Activated CD8-positive, alpha-beta memory T cell treated with anti-CD3 and anti-CD28 coated beads, Interleukin-2, amount 50 U/mL, for 24 hours (primary cell): ENCODE data around the gene LINGO1.

Source experiments
- DNase-seq: peaks from one replicate; pipeline ENCODE4 v3.0.0-alpha.2; 2020; ENCODE audit errors: extremely low read depth

Gene LINGO1

DNA sequence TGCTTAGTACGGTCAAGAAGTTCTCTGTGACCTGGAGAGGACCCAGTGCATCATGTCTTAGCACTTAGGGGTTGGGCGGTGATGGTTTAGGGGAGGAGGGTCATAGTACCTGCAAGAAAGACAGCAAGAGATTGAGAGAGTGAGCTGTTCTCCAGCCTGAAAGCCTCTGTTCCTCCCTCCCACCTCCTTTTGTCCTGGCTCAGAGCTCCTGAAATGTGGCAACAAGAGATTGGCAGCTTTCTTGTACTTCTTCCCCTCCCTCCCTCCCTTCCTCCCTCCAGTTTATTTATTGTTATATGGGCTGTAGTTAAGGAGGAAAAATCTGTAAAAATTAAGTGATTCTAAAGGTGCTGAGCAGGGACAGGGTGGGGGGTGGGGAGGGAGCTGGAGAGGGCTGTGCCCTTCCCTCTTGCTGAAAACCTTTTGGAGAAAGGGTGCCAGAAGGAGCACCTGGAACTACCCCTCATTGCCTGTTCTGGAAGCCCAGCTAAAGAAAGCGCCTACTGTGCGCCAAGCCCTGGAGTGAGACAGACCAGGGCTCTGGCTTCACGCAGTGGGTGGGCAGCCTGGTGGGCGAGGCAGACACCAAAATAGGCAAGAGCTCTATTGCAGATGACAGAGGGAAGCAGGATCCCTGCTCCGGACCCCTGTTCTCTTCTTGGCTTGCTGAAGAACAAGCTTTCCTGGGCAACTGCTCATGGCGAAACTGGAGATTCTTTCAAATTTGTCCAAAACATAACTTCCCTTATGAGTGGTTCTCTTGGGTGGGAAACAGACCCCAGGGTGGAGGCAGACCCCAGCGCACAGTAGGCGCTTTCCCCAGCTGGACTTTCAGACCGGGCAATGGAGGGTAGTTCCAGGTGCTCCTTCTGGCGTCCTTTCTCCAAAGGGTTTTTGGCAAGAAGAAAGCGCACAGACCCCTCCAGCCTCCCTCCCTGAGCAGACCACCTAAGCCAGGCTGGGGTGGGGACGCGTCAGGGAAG lies 35.6 kb downstream of the LINGO1 start:
- DNase-seq: no peak

GRCh38 chr15:77595231-77595630 lies 37.5 kb downstream of the LINGO1 start:
- DNase-seq: no peak

DNA sequence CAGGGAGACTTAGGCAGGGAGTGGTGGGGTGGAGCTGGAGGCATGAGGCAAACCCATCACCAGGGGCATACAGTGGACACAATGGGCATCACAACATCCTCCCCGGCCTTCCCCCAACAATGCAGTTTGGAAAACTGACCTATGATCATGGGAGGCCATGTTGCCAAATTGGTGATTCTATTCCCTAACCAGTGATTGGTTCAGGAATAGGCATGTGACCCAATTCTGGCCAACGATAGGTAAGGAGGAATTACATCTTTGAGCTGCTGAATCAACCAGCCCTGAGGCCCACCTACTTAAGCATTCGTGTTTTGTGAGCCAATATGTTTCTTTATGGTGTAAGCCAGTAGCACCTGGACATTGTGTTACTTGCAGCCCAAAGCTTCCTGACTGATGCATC lies 40.0 kb downstream of the LINGO1 start:
- DNase-seq: no peak

DNA sequence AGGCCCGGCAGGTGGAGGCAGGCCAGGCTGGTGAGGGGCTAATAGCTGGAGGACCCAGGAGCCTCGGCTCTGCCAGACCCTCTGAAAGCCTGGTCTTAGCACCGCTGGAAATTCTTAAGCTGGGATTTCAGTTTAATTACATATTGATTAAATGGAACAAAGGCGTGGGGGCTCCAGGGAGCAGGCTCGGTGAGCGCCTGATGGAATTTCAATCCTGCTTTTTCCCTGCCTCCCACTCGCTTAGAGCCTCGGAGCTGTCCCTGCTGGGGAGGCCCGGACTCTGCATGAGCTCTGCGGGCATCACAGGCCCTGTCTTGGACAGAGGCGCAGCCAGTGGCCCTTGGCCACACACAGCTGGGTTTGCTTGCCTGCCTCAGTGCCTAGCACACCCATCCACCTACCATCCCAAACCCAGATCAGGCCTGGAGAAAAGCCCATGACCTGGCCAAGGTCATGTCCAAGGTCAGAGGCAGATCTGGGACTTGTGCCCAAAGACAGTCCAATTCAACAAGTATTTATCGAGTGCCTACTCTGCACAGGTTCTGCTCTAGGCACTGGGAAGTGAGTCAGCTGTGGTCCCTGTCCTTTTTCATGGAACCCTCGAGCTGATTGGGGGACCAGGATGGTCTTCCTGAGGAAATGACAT lies 40.6 kb downstream of the LINGO1 start:
- no peak for DNase-seq

GRCh38 chr15:77589839-77590238 lies 42.9 kb downstream of the LINGO1 start:
- DNase-seq: no peak

GRCh38 chr15:77588126-77588525 lies 44.6 kb downstream of the LINGO1 start:
- DNase-seq: no peak

GRCh38 chr15:77584691-77585090 lies 48.0 kb downstream of the LINGO1 start:
- DNase-seq: no peak

DNA sequence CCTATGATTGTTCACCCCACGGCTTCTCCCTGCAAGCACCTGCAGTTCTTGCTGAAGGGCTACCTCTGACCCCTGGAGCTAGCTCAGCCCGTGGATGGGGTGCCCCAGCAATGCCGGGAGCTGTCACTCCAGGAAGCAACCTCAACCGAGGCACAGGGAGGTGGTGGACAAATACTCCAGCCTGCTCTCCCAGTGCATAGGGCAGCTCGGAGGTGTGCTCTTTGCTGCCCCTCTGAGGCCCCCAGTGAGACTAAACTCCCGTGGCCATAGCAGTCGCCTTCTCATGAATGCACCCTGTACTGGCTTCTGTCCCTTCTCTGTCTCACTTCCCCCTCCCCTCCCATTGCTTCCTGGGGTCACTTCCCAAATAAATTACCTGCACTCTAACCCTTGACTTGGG lies 48.5 kb downstream of the LINGO1 start:
- DNase-seq: no peak

GRCh38 chr15:77582763-77583162 lies 49.9 kb downstream of the LINGO1 start:
- no peak for DNase-seq

- DNase-seq: no peak
Observed at GRCh38 chr15:77581896-77582569, 50.7 kb downstream of the LINGO1 start.

DNA sequence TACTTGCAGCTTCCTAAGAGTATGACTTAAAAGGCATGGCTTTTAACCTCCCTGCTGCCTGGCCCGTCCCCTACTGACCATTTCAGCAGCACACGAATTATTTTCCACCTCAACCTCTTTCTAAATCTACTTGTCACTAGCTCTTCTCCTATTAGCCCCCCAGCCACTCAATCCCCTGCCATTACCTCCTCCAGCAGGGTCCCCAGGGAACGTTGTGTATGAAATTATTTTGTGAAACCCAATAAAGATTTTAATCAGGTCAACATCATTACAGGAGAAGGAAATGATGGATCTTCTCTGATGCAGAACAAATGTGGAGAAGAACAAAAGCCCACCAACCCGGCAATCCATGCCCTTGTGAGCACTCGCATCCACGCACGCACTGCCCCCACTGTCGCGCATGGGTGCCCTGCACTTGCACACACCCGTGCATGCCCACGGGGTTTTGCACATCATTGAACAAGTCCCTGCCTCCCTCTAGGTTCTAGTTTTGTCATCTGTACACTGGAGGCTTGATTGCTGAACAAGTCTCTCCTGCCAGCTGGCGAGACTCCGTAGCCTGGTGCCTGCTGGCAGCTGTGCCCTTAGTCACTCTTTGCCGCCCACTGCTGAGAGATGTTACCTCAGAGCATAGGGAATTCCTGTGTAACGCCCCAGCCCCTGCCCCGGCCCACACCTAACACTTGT lies 51.6 kb downstream of the LINGO1 start:
- DNase-seq: no peak

- DNase-seq: no peak
Observed at GRCh38 chr15:77579498-77580188, 53.1 kb downstream of the LINGO1 start.

- no peak for DNase-seq
Observed at GRCh38 chr15:77578641-77579372, 53.9 kb downstream of the LINGO1 start.

DNA sequence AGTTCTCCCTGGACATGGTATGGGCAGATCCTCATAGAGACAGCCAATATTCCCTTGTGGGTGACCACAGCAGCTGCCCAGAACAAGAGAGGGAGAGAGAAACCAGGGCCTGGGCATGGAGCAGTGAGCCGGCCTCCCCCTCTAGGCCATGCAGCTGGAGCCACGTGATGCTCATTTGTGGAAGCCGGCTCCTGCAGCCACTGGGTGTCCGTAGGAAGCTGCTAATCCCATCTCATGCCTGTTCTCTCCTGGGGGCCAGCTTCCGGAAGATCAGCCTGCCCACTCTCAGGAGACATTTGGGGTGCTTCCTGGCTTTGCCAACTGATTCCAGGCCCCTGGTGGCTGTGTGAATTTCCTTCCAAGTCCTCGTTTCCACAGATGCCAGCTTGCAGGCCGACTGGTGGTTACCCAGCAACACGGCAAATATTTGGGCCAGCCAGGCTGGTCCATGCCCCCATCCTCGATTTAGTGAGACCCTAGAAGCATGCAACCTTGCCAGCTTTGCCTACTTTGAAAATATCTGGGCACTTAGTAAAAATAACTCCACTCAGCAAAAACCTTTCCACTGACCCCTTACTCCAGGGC lies 55.3 kb downstream of the LINGO1 start:
- DNase-seq: no peak

- DNase-seq: no peak
Observed at GRCh38 chr15:77576538-77576937, 56.2 kb downstream of the LINGO1 start.

DNA sequence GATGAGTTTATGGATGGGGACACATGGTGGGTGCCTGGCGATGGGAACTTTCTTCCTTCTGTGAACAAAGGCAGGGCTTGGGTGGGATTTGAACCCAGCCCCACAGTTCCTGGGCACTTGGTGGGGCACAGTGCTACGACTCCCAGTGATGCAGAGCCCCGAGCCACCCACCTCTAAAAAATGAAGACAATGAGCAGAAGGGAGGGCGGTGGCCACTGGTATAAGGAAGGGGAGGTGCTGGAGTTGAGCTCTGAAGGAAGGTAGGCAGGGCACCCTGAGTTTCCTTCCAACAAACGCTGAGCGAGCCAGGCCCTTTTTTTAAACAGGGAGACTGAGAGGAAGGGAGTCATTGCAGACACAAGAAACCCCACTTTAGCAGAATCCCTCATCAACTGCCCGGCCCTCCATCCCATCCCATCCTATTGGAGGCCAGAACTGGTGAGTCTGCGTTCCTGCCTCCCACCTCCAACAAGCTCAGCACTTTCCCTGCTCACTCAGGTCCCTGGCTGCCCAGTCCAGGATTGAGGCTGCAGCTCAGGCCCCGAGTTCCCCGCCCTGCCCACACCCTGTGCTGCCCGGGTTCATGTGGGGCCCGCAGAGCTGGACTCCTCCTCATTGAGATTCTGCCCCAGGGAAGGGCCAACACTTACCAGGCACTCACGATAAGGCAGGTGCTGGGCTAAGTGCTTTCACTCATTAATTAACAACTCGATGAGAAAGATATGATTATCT lies 57.3 kb downstream of the LINGO1 start:
- no peak for DNase-seq

DNA sequence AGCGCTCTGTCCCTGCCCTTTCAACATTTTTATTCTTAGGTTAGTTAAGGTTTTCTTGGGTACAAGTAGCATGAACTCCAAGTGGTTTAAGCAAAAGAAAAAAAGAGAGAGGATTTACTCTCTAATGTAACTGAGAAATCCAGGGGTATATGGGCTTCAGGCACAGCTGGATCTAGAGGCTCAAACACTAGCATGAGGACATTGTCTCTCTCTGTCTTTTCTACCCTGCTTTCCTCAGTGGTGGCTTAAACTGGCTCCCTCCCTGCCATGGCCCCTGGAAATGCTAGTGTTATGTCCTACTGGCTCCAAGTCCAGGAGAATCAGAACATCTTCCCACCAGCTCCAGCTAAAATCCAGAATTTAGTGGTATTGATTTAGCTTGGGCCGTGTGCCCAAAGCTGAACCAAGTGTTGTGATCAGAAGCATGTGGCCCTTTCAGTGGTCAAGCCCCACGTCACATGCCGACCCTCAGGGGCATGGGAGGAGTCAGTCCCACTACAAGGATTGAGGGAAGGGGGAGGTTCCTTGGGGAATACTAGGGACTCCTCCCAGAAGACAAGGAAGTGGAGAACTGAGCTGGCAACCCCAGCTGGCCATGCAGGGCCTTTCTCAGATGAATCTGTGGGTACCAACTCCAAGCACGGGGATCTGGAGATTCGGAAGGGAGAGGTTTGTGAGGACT lies 58.0 kb downstream of the LINGO1 start:
- no peak for DNase-seq

- no peak for DNase-seq
Observed at GRCh38 chr15:77573802-77574201, 58.9 kb downstream of the LINGO1 start.

- DNase-seq: no peak
Observed at GRCh38 chr15:77572186-77572585, 60.5 kb downstream of the LINGO1 start.
